ENCODE measurements around the gene HTT. TPM values are rescaled to one million over a fixed set of nuclear protein-coding genes. Genes with fewer than 3 reads are reported as not detected.

Gene HTT
- total RNA-seq, 1 experiment from 2014 or later, result 44.4 TPM

DNA sequence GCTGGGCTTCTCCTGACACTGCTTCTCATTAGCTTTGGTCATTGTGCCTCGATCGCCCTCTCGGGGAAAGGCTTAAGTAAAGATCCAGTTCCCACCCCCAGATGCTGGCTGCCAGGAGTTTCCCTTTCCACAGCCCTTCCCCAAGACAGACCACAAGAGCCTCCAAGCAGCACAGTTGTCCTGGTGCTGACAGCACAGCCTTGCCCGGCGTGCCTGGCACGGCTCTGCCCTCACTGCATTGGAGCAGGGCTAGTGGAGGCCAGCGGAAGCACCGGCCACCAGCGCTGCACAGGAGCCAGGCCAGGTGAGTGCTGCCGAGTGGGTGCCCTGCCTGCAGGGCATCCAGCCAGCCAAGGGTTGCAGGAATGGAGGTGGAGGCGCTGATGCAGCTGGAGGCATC is 164.8 kb downstream of the HTT start:
- Mint-ChIP-seq H3K9me3 (ENCODE audit: low read depth, unreplicated experiment) (no peaks in the 10 kb centered on the region), H3K27ac (ENCODE audit: unreplicated experiment) (no peak overlapping the region), H3K4me1 (ENCODE audit: low read depth, unreplicated experiment) (no peaks in the 10 kb centered on the region), H3K36me3 (ENCODE audit: insufficient read depth, unreplicated experiment) (peaks cover 10% of the 10 kb centered on the region), H3K4me3 (ENCODE audit: low read depth, unreplicated experiment) (no peak overlapping the region), H3K27me3 (ENCODE audit: unreplicated experiment) (no peaks in the 10 kb centered on the region)
- CTCF ChIA-PET, result no interaction called here
- TF ChIP-seq, protein P1, sequence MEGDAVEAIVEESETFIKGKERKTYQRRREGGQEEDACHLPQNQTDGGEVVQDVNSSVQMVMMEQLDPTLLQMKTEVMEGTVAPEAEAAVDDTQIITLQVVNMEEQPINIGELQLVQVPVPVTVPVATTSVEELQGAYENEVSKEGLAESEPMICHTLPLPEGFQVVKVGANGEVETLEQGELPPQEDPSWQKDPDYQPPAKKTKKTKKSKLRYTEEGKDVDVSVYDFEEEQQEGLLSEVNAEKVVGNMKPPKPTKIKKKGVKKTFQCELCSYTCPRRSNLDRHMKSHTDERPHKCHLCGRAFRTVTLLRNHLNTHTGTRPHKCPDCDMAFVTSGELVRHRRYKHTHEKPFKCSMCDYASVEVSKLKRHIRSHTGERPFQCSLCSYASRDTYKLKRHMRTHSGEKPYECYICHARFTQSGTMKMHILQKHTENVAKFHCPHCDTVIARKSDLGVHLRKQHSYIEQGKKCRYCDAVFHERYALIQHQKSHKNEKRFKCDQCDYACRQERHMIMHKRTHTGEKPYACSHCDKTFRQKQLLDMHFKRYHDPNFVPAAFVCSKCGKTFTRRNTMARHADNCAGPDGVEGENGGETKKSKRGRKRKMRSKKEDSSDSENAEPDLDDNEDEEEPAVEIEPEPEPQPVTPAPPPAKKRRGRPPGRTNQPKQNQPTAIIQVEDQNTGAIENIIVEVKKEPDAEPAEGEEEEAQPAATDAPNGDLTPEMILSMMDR (IDR thresholded peaks at IDR 0.05; ENCODE audit: unreplicated experiment), result no peak
- no TSS peak for BruUV-seq (replicated peaks)
- intact Hi-C loops (cut with micrococcal nuclease; ENCODE audit: unreplicated experiment), result no loop called here
- DNase-seq, result no peak

DNA sequence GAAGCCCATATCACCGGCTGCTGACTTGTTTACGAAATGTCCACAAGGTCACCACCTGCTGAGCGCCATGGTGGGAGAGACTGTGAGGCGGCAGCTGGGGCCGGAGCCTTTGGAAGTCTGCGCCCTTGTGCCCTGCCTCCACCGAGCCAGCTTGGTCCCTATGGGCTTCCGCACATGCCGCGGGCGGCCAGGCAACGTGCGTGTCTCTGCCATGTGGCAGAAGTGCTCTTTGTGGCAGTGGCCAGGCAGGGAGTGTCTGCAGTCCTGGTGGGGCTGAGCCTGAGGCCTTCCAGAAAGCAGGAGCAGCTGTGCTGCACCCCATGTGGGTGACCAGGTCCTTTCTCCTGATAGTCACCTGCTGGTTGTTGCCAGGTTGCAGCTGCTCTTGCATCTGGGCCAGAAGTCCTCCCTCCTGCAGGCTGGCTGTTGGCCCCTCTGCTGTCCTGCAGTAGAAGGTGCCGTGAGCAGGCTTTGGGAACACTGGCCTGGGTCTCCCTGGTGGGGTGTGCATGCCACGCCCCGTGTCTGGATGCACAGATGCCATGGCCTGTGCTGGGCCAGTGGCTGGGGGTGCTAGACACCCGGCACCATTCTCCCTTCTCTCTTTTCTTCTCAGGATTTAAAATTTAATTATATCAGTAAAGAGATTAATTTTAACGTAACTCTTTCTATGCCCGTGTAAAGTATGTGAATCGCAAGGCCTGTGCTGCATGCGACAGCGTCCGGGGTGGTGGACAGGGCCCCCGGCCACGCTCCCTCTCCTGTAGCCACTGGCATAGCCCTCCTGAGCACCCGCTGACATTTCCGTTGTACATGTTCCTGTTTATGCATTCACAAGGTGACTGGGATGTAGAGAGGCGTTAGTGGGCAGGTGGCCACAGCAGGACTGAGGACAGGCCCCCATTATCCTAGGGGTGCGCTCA is 165.8 kb downstream of the HTT start:
- BruUV-seq (replicated peaks), result no TSS peak

DNA sequence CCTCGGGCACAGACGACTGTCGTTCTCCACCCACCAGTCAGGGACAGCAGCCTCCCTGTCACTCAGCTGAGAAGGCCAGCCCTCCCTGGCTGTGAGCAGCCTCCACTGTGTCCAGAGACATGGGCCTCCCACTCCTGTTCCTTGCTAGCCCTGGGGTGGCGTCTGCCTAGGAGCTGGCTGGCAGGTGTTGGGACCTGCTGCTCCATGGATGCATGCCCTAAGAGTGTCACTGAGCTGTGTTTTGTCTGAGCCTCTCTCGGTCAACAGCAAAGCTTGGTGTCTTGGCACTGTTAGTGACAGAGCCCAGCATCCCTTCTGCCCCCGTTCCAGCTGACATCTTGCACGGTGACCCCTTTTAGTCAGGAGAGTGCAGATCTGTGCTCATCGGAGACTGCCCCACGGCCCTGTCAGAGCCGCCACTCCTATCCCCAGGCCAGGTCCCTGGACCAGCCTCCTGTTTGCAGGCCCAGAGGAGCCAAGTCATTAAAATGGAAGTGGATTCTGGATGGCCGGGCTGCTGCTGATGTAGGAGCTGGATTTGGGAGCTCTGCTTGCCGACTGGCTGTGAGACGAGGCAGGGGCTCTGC is 166.5 kb downstream of the HTT start:
- Mint-ChIP-seq H3K36me3 (ENCODE audit: insufficient read depth, unreplicated experiment) (peaks cover 10% of the 10 kb centered on the region), H3K4me3 (ENCODE audit: low read depth, unreplicated experiment) (no peak overlapping the region), H3K27me3 (ENCODE audit: unreplicated experiment) (no peaks in the 10 kb centered on the region), H3K9me3 (ENCODE audit: low read depth, unreplicated experiment) (no peaks in the 10 kb centered on the region), H3K4me1 (ENCODE audit: low read depth, unreplicated experiment) (no peaks in the 10 kb centered on the region), H3K27ac (ENCODE audit: unreplicated experiment) (no peak overlapping the region)
- intact Hi-C loops (cut with micrococcal nuclease; ENCODE audit: unreplicated experiment), result no loop called here
- no peak for DNase-seq
- no TSS peak for BruUV-seq (replicated peaks)
- TF ChIP-seq, protein P1 (IDR thresholded peaks at IDR 0.05; ENCODE audit: unreplicated experiment), result no peak
- CTCF ChIA-PET, result no interaction called here

More for the DNA sequence above, 165.8 kb downstream of the HTT start:
- CTCF ChIA-PET, result no interaction called here
- TF ChIP-seq, protein P1 (IDR thresholded peaks at IDR 0.05; ENCODE audit: unreplicated experiment), result no peak
- Mint-ChIP-seq H3K4me1 (ENCODE audit: low read depth, unreplicated experiment) (no peaks in the 10 kb centered on the region), H3K27me3 (ENCODE audit: unreplicated experiment) (no peaks in the 10 kb centered on the region), H3K27ac (ENCODE audit: unreplicated experiment) (no peak overlapping the region), H3K36me3 (ENCODE audit: insufficient read depth, unreplicated experiment) (peaks cover 10% of the 10 kb centered on the region), H3K9me3 (ENCODE audit: low read depth, unreplicated experiment) (no peaks in the 10 kb centered on the region), H3K4me3 (ENCODE audit: low read depth, unreplicated experiment) (no peak overlapping the region)
- DNase-seq, result no peak
- intact Hi-C loops (cut with micrococcal nuclease; ENCODE audit: unreplicated experiment), result no loop called here

DNA sequence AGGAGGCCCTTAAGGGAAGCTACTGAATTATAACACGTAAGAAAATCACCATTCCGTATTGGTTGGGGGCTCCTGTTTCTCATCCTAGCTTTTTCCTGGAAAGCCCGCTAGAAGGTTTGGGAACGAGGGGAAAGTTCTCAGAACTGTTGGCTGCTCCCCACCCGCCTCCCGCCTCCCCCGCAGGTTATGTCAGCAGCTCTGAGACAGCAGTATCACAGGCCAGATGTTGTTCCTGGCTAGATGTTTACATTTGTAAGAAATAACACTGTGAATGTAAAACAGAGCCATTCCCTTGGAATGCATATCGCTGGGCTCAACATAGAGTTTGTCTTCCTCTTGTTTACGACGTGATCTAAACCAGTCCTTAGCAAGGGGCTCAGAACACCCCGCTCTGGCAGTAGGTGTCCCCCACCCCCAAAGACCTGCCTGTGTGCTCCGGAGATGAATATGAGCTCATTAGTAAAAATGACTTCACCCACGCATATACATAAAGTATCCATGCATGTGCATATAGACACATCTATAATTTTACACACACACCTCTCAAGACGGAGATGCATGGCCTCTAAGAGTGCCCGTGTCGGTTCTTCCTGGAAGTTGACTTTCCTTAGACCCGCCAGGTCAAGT is 167.5 kb downstream of the HTT start:
- no peaks in the 10 kb centered on the region for H3K9me3 Mint-ChIP-seq (ENCODE audit: low read depth, unreplicated experiment)
- no TSS peak for BruUV-seq (replicated peaks)
- intact Hi-C loops (cut with micrococcal nuclease; ENCODE audit: unreplicated experiment), result no loop called here
- H3K36me3 Mint-ChIP-seq (ENCODE audit: insufficient read depth, unreplicated experiment), result peaks cover 10% of the 10 kb centered on the region
- no peak for DNase-seq
- H3K4me1 Mint-ChIP-seq (ENCODE audit: low read depth, unreplicated experiment), result no peaks in the 10 kb centered on the region
- H3K27ac Mint-ChIP-seq (ENCODE audit: unreplicated experiment), result no peak overlapping the region
- no peak overlapping the region for H3K4me3 Mint-ChIP-seq (ENCODE audit: low read depth, unreplicated experiment)
- TF ChIP-seq, protein P1 (IDR thresholded peaks at IDR 0.05; ENCODE audit: unreplicated experiment), result no peak
- CTCF ChIA-PET, result no interaction called here
- no peaks in the 10 kb centered on the region for H3K27me3 Mint-ChIP-seq (ENCODE audit: unreplicated experiment)

All from Calu3 (cell line).